ENCODE measurements around the gene SRL.

SRL gene

GRCh38 chr16:4249530-4250308, 7.8 kb upstream of the SRL start:
- DNase-seq (ENCODE audit: low spot score): no peak
- no peak for TF ChIP-seq CTCF (IDR thresholded peaks at IDR 0.05; ENCODE audit: borderline replicate concordance, control extremely low read depth, extremely low read depth, insufficient read depth, missing control alignments)
- in situ Hi-C loops (cut with MboI; ENCODE audit: low sequenced_read_pairs, unreplicated experiment): no loop called here

GRCh38 chr16:4247460-4247784, 5.5 kb upstream of the SRL start:
- no peak for TF ChIP-seq CTCF (IDR thresholded peaks at IDR 0.05; ENCODE audit: borderline replicate concordance, control extremely low read depth, extremely low read depth, insufficient read depth, missing control alignments)
- in situ Hi-C loops (cut with MboI; ENCODE audit: low sequenced_read_pairs, unreplicated experiment): no loop called here
- DNase-seq (ENCODE audit: low spot score): no peak

GRCh38 chr16:4246777-4247459, 5.0 kb upstream of the SRL start:
- in situ Hi-C loops (cut with MboI; ENCODE audit: low sequenced_read_pairs, unreplicated experiment): no loop called here
- no peak for TF ChIP-seq CTCF (IDR thresholded peaks at IDR 0.05; ENCODE audit: borderline replicate concordance, control extremely low read depth, extremely low read depth, insufficient read depth, missing control alignments)
- DNase-seq (ENCODE audit: low spot score): no peak

GRCh38 chr16:4245077-4245791, 3.4 kb upstream of the SRL start:
- no peak for TF ChIP-seq CTCF (IDR thresholded peaks at IDR 0.05; ENCODE audit: borderline replicate concordance, control extremely low read depth, extremely low read depth, insufficient read depth, missing control alignments)
- DNase-seq (ENCODE audit: low spot score): no peak
- in situ Hi-C loops (cut with MboI; ENCODE audit: low sequenced_read_pairs, unreplicated experiment): no loop called here

- TF ChIP-seq CTCF (IDR thresholded peaks at IDR 0.05; ENCODE audit: borderline replicate concordance, control extremely low read depth, extremely low read depth, insufficient read depth, missing control alignments): no peak
- no peak for DNase-seq (ENCODE audit: low spot score)
- in situ Hi-C loops (cut with MboI; ENCODE audit: low sequenced_read_pairs, unreplicated experiment): no loop called here
Observed at GRCh38 chr16:4244254-4245076, 2.6 kb upstream of the SRL start.
